GM10248 (cell line): ENCODE measurements around the gene CPNE5.
"Not testable (repeated sequence)": the region's sequence is repeated elsewhere in the genome, so short reads cannot be mapped to it uniquely, and the experiment has no call there.

Experiments
- CTCF ChIA-PET: fragments of 300-600 bp; sonication (Branson Sonifier 250); formaldehyde crosslinking; extraction: SDS; loops from one replicate; lab custom pipeline; 2021; ENCODE audit warnings: antibody characterized with exemption; lab: Yijun Ruan, JAX
- POLR2A ChIA-PET: fragments of 350-650 bp; sonication (Branson Sonifier 250); formaldehyde crosslinking; extraction: SDS; loops from one replicate; lab custom pipeline; 2020; ENCODE audit warnings: antibody characterized with exemption; lab: Yijun Ruan, JAX
- DNase-seq: peaks from one replicate; pipeline ENCODE4 v3.0.0; 2012; ENCODE audit errors: extremely low spot score
- CTCF ChIP-seq: IDR thresholded peaks from 2 replicates; pipeline ENCODE4 v1.5.1; 2012; ENCODE audit warnings: mild to moderate bottlenecking, low read depth; ENCODE audit errors: extremely low read depth, missing control alignments, control extremely low read depth

CPNE5 gene

GRCh38 chr6:36815962-36816735, 23.1 kb downstream of the CPNE5 start:
- POLR2A ChIA-PET, result no interaction called here
- DNase-seq, result no peak
- CTCF ChIA-PET, result interaction anchor here (0.6 to 2.0 kb wide), 4 partner anchors 12 to 50 kb away, joined by 3 to 5 read pairs (median 4); no protein-coding TSS in a partner anchor
- no peak for TF ChIP-seq CTCF

GRCh38 chr6:36814249-36814648, 25.0 kb downstream of the CPNE5 start:
- no peak for TF ChIP-seq CTCF
- POLR2A ChIA-PET, result no interaction called here
- CTCF ChIA-PET, result interaction anchor here (1.1 to 2.0 kb wide), 5 partner anchors 20 to 48 kb away, joined by 3 to 6 read pairs (median 4); no protein-coding TSS in a partner anchor
- DNase-seq, result no peak

- CTCF ChIA-PET, result interaction anchor here (1.1 to 1.6 kb wide), 2 partner anchors 20 to 25 kb away, joined by 4 read pairs; no protein-coding TSS in a partner anchor
- TF ChIP-seq CTCF, result no peak
- no peak for DNase-seq
- POLR2A ChIA-PET, result no interaction called here
Observed at GRCh38 chr6:36813526-36813925, 25.7 kb downstream of the CPNE5 start.

GRCh38 chr6:36813047-36813446, 26.2 kb downstream of the CPNE5 start:
- POLR2A ChIA-PET, DNase-seq: not testable (repeated sequence)
- CTCF ChIA-PET, result interaction anchor here (1.6 to 1.9 kb wide), 2 partner anchors 11 to 54 kb away, joined by 4 to 5 read pairs; no protein-coding TSS in a partner anchor

GRCh38 chr6:36809941-36810803, 29.1 kb downstream of the CPNE5 start:
- ChIA-PET POLR2A (no interaction called here), CTCF (interaction anchor here (1.1 to 2.8 kb wide), 4 partner anchors 10 to 41 kb away, joined by 3 to 13 read pairs (median 5); no protein-coding TSS in a partner anchor)
- no peak for DNase-seq
- no peak for TF ChIP-seq CTCF

GRCh38 chr6:36809156-36809555, 30.1 kb downstream of the CPNE5 start:
- POLR2A ChIA-PET, result no interaction called here
- CTCF ChIA-PET, result interaction anchor here (1.1 to 2.8 kb wide), 3 partner anchors 9 to 42 kb away, joined by 3 to 13 read pairs (median 6); no protein-coding TSS in a partner anchor
- no peak for DNase-seq
- no peak for TF ChIP-seq CTCF
